CD4-positive, alpha-beta T cell treated with Interleukin-4 for 4 hours (primary cell): ENCODE data around the gene HLCS.
"Not testable (repeated sequence)": the region's sequence is repeated elsewhere in the genome, so short reads cannot be mapped to it uniquely, and the experiment has no call there.

ENCODE experiments used
- DNase-seq: peaks from one replicate; pipeline ENCODE4 v3.0.0-alpha.2; 2020

HLCS gene

GRCh38 chr21:36955783-36956182 lies 10.7 kb downstream of the HLCS start:
- no peak for DNase-seq

DNA sequence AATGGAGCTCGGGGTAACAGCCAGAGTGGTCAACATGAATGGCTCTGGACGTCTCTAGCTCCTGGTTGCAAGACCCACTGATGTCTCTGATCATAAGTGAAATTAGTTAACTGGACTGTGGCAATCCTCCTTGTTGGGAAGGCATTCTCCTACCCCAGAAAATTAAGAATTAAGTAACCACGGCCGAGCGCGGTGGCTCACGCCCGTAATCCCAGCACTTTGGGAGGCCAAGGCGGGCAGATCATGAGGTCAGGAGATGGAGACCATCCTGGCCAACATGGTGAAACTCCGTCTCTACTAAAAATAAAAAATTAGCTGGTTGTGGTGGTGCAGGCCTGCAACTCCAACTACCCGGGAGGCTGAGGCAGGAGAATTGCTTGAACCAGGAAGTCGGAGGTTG lies 14.1 kb downstream of the HLCS start:
- DNase-seq: not testable (repeated sequence)

DNA sequence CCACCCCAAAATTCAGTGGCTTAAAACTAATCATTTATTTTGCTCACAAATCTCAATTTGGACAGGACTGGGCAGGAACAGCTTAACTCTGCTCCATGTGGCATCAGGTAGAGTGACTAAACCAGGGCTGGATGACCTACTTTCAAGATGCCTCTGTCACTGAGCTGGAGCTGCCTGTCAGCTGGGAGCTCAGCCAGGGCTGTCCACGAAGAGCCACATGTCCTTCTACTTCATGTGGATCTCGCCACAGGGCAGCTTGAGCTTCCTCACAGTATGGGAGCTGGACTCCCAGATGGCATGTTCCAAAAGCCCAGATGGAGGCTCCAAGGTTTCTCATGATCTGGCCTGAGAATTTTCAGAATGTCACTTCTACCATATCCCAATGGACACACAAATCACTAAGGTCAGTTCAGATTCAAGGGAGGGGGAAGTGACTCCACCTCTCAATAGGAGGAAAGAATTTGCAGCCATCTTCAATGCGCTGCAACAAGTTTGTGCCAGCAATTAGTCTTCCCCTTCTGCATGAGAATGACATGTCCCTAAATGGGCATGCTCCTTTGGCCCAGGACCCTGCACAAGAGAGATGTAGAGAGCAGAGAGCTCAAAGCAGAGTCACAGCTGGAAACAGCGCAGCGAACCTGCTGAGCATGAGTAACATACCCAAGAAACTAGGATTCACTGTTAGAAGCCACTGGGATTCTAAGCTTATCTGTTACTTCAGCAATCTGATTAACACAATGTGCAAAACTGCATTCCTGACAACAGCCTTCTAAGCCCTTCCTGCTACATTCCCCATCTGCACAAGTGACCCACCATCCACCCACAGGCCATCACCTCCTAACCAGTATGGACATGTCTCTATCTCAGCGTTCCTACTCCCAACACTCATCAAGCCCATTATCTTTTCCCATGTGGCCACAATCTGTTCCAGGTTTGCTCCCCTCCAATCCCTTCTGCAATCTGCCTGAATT lies 17.0 kb downstream of the HLCS start:
- DNase-seq: no peak

GRCh38 chr21:36948686-36949085 lies 17.8 kb downstream of the HLCS start:
- DNase-seq: no peak

DNA sequence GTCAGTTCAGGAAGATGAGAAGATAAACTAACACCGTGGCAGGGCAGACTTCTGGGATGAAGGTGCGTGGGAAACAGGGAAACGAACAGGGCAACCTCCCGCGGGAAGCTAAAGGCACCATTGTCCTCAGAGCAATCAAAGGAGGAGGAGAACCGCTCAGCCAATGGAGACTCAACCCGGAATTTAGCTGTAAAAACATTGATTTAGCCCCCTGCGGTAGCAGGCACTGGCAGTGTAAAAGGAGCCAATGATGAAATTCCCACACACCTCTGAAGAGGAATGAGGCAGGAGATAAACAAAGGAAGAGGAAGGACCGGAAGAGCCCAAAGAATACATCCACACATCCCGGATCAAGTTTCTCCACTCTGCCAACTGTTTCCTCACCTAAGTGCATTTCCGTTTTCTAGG lies 19.5 kb downstream of the HLCS start:
- DNase-seq: no peak

DNA sequence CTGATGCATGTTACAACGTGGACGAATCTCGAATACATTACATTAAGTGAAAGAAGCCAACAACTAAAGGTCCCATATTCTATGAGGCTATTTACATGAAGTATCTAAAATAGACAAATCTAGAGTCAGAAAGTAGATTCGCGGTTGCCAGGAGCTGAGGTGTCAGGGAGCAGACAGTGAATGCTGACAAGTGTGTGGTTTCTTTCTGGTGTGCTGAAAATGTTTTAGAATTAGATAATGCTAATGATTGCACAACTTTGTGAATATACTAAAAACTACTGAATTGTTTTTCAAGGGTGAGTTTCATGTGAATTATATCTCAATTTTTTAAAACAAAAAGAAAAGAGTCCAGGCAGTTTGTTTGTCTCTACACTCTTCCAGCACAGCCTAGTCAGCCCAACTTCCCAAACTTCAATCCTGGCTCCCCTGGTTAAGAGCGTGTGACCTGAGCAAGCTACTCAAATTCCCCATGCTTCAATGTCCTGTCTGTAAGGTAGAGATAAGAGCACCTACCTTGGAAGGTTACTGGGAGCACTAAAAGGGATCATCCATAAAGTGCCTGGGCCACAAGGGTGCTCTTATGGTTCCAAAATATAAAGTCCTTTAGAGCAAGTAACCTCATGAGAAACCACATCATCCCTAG lies 20.9 kb downstream of the HLCS start:
- DNase-seq: no peak

DNA sequence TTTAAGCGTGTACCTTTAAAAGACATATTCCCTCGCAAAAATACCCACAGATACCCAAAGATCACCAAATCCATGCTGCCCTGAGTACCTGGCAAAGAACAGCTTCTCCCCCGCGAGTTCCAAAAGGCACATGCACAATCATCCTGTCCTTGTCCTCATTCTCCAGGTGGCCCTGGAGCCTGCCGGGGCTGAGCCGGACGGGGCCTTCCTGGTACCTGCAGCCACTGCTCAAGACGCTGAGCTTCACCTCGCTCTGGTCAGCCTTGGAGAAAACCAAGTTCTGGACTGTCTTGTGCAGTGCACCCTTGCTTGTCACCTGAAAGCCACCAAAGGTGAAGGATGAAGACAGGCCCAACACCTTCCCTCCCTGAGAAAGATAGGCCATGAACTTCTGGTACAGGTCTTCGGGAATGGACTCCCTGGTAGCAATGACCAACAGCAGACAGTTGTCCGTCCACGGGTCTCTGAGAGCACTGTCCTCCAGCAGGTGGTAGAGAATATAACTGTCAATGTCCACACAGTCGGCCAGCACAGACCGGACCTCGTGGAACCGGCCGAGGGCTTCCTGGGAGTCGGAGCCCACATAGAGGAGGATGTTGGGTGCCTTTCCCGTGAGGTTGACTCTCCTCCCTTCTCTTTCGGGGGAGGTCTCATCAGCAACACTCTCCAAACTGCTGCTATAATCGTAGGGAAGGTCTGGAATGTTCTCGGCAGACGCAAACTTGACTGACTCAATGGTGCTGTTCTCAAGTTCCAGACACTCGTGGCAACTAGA lies 29.9 kb downstream of the HLCS start:
- DNase-seq: no peak

DNA sequence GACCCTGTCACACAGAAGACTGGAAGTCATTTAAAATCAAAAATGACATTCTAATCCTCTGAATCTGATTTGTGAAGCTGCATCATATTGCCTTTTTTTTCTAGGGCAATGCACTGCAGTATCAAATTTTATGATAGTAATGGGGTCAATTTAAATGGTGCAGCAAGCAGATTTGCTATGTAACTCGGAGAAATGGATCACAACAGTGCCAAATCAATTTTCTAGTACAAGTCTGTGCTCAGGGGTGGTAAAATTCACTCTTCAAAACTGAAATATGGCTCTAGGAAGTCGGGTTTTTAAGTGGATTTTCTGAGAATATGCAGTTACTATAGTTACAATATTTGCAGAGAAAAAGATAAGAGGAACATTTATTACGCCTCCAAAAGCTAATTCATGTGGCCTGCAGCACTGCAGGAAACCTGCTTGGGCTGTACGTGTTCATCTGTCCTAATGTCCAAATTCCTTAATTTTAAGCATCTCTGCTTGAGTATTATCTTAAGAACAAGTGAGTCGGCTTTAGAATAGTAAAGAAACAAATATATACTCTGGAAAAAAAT lies 31.5 kb downstream of the HLCS start:
- DNase-seq: no peak

- no peak for DNase-seq
Observed at GRCh38 chr21:36932161-36932816, 34.2 kb downstream of the HLCS start.

GRCh38 chr21:36929622-36930021 lies 36.8 kb downstream of the HLCS start:
- no peak for DNase-seq

DNA sequence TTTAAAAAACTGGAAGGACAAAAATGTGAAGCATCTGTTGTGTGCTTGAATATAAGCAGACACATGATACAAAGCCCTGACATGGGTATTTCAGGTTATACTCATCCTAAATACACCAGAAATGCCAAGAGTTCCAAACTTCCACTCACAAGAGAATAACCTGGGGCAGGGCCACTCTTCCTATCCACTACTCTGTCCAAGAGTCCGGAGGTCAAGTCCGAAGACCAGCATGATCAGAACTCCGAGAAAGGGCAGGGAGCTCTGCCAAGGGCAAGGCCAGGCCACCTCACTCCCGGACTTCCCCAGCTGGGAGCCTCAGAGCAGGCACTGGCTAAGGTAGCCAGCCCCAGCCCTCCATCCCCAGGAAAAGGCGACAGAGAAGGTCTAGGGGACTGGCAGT lies 37.5 kb downstream of the HLCS start:
- DNase-seq: no peak

- DNase-seq: peak; percentile 67
Observed at GRCh38 chr21:36927719-36928117, 38.8 kb downstream of the HLCS start.

DNA sequence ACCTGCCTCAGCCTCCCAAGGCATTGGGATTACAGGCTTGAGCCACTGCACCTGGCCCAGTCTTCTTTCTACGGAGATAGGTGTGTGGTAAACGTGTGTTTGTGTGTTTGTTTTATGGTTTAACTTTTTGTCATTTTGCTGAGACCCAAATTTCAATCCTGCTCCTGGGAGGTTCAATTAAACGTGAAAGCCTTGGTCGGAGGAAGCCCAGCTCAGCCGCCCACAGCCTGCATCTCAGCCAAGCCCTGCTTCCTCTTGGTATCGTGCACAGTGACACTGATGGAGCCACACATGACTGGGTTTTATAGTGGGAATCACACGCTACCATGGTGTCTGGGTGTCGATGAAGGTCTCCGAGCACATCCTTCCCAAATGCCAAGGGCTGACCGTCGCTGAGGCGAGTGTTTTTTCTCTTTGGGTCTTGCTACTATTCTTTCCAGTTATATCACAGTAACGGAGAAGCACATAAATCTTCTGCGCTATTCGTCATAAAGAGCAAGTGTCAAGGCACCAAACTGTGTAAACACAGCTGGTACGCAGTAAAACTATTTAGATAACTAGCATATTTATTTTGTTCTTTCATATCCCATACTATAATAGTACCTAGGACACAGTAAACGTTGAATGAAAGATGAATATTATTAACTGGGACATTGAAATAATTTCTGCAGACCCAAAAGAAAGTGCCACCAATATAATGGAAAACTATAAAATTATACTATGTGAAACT lies 39.3 kb downstream of the HLCS start:
- DNase-seq: no peak

GRCh38 chr21:36923270-36923669 lies 43.2 kb downstream of the HLCS start:
- no peak for DNase-seq

- no peak for DNase-seq
Observed at GRCh38 chr21:36922861-36923260, 43.6 kb downstream of the HLCS start.

DNA sequence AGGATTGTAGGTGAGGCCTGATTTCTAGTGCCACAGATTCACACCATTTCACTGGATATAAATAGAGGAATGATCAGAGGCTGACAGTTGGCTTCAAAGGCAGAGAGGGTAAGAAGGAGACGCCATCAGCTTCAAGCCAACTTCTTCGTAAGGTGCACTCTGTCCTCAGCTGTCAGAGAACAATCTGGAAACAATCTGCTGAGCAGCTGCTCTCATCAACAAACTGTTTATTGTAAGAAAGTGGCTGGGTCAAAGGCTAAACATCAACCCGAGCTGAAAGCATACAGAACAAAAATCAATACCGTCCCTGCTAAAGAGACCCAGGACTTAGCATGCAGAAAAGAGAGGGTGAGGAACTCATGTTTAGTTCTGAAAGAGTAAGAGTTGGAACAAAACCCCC lies 48.2 kb downstream of the HLCS start:
- no peak for DNase-seq

DNA sequence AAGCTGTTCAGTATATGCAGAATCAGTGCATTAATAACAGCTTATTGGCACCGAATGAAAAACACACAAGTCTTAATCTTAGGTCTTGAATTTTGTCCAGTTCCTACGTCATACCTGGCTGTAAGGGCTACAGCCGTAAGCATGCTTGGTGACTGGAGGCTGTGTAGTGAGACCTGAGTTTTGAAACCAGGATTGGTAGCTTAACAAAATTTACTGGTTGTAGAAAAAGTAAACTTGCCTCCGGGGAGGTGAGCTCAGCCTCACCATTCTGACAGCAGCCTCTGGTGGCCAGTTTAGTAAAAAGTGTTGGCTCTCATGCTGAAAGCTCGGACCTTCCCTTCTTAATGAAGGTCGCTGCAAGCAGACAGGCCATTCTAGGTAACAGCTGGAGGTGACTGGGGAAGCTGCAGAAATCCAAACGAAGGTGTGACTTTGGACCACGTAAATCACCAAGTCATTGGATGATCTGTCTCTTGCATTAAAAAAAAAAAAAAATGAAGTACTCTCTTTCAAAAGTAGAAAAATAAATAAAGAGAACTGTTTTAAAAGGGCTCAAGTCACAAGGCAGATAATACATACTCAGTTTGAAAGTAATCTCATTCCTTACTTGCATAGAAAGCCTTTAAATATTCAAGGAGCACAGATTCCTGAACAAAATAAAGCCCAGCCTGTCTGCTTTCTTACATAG lies 48.9 kb downstream of the HLCS start:
- DNase-seq: no peak

DNA sequence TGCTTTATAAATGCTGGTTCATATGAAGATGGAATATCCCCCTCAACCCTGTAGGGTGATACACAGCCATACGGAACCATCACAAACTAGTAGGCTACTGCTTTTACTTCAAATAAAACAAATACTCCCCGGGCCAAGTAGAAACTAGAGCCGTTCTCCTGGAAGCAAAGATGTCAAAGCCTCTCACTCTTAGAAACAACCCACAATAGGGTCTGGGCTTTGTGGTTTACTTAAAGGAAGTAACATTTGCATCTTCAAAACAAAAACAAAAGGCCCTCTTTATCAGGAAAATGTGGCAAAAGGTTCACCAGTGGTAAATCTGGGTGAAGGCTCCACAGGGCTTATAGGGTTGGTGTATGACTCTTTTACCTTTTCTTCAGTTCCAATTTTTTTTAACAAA lies 49.8 kb downstream of the HLCS start:
- DNase-seq: no peak

DNA sequence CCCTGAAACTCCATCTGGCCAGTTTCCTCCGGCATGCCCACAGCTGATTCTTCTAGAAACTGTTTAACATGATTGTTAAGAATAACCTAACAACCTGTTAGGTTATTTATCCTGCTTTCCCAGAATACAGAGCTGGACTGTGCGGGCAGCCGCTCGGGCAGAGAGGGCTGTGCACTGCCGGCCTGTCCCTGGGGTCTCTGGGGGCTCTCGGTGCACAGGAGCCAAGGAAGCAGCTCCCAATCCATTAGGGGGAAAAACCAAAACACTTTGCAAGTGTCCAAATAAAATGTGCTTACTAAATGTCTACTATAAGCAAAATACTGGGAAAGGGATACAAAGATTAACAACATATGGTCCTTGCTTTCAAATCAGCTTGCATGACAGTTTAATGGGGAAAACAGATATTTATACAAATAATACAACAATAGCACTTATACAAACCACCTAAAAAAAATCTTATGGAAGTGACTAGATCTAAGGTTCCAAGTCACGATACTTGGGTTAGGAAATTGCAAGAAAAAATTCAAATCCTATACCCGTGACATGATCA lies 50.7 kb downstream of the HLCS start:
- no peak for DNase-seq

GRCh38 chr21:36915014-36915695 lies 51.3 kb downstream of the HLCS start:
- DNase-seq: no peak
